Measurements from ENCODE around the gene TSPAN18.

DNA sequence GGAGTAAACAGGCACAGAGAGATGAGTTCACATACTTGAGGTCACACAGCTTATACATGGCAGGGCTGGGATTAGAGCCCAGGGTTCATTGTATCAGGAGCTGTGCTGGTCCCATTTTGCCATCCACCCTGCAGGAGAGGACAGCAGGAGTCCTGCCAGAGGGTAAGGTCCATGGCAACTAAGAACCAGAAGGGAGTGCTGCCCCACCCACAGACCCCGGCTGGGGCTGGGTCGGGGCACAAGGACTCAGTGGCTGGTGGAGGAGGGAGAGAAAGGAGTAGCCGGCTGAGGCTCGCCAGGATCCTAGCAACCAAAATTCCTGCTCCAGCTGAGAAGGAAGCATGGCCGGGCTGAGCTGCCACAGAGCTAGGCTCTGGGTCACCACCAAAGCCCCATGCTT is 249.8 kb downstream of the TSPAN18 start:
- no peak for TF ChIP-seq EP300 (IDR thresholded peaks at IDR 0.05)
- TF ChIP-seq, protein P1, sequence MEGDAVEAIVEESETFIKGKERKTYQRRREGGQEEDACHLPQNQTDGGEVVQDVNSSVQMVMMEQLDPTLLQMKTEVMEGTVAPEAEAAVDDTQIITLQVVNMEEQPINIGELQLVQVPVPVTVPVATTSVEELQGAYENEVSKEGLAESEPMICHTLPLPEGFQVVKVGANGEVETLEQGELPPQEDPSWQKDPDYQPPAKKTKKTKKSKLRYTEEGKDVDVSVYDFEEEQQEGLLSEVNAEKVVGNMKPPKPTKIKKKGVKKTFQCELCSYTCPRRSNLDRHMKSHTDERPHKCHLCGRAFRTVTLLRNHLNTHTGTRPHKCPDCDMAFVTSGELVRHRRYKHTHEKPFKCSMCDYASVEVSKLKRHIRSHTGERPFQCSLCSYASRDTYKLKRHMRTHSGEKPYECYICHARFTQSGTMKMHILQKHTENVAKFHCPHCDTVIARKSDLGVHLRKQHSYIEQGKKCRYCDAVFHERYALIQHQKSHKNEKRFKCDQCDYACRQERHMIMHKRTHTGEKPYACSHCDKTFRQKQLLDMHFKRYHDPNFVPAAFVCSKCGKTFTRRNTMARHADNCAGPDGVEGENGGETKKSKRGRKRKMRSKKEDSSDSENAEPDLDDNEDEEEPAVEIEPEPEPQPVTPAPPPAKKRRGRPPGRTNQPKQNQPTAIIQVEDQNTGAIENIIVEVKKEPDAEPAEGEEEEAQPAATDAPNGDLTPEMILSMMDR (IDR thresholded peaks at IDR 0.05) = no peak
- no peak for TF ChIP-seq POLR2A (IDR thresholded peaks at IDR 0.05)

Data from gastroesophageal sphincter (tissue), 3 donors.